GM18526 (cell line): ENCODE data around the gene LAMTOR5.

Experiments used
- POLR2A ChIP-seq: IDR thresholded peaks from 3 replicates; pipeline ENCODE4 v1.6.1; 2011; ENCODE audit not compliant: insufficient read length; ENCODE audit errors: extremely low read depth

LAMTOR5 gene

DNA sequence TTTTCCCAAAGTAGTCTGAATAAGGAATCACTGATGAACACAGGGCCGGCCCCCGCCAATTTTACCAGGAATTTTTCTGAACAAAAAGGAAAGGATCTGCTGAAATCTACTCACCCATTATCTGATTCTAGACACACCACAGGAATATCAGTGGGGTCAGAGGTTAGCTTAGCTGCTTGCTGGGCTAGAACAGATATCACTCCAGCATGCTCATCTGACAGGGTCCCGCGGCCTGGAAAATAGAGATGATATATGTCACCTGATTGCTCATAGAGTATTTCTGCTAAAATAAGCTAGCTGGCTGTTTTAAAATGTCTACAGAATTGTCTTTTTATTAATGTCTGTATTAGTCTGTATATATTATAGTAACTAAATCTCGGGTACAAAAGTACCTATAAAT, 3.7 kb downstream of the LAMTOR5 start:
- TF ChIP-seq POLR2A, result no peak

- no peak for TF ChIP-seq POLR2A
Measured at GRCh38 chr1:110394493-110394820, 13.0 kb downstream of the LAMTOR5 start.

DNA sequence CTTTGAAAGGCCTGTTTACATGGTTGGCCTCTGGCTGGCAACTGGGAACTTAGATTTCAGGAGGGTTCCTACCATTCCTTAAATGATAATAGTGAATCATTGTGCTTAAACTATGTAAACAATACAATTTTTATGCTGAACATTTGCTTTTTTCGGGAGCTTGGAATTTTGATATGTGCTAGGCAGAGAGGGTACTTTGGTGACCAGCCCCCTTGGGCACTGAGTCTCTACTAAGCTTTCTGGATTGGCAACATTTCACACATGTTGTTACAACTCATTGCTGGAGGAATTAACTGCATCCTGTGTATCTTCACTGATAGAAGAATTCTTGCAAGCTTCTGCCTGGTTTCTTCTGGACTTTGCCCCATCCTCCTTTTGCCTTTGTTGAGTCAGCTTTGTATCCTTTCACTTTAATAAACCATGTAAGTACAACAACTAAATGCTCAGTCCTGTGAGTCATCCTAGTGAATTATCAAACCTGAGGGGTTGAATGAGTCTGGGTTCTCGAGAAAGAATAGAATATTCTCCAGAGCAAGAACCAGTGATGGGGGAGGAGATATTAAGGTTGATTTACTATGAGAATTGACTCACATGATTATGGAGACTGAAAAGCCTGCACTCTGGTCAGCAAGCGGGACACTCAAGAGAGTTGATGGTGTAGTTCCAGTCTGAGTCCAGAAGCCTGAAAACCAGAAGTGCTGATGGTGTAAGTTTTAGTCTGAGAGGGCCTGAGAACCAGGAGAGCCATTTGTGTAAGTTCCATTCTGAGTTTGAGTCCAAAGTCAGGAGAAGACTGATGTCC, 13.6 kb downstream of the LAMTOR5 start:
- no peak for TF ChIP-seq POLR2A

DNA sequence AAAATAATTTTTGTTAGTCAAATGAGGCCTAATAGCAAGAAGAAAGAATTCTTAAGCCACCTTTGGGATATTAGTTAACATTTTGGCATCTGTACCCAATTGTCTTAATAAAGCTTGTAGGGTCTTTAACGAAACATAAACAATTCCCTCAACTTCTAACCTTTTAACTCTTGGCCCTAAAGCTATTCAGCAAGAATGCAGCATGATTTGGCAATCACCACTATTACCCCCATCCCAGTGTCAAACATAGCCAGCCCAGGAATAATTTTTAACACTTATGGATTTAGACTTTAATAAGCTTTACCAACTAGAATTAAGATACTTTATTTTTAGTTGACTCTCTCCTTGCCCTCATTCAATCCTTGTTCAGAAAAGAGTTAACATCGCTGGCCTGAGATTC, 14.2 kb downstream of the LAMTOR5 start:
- TF ChIP-seq POLR2A, result no peak

- TF ChIP-seq POLR2A, result no peak
Measured at GRCh38 chr1:110390692-110391245, 16.7 kb downstream of the LAMTOR5 start, which contains the start of gene SLC16A4. Gene SLC16A4 (minus strand): TSS chr1:110391026. CDS start chr1:110389323, 1,703 bp downstream.

GRCh38 chr1:110390096-110390495, 17.4 kb downstream of the LAMTOR5 start:
- no peak for TF ChIP-seq POLR2A

DNA sequence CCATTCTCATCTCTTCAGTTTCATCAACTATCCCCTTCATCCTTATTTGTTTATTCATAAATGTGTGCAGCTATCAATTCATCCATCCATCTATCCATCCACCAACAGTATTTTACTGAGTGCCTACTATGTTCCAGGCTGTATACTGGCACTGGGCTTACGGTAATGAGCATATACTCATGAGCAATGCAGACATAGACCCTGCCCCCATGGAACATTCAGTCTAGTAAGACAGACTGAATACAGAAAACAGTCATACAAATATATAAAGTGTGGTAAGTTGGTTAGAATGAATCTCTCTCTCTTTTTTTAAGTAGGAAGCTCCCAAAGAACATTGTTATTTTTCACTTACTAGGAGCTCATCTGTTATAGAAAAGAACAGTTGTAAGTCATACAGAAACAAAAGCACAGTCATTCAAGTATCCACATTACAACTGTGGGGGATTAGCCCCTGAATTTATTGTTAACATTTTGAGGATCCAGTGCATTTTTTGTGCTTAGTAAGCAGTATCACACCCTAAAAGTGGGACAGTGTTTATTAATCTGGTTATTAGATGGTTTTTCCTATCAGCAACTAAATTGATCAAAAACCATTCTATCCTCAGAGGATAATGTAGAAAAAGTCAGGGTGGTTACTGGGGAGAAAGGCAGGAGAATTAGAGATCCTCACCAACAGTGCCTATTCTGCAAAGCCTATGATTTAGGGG, 20.3 kb downstream of the LAMTOR5 start:
- no peak for TF ChIP-seq POLR2A

DNA sequence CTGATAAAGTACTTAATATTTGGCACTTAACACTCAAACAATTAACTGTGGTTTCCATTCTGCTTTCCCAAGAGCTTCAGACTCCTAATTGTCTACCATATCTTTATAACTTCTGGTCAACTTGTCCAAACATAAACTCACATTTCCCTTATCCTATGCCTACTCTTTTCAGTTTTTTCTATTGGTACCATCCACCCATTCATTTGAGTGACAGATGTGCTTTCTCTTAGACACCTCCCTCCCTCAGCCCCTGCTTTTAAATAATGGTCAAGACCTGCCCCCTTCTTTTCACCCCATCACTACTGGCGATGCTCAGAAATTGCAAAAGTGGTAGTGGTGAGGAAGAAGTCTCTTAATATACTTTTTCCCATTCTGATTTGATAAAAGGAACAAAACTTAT, 22.1 kb downstream of the LAMTOR5 start:
- TF ChIP-seq POLR2A, result no peak

GRCh38 chr1:110384581-110385321, 22.7 kb downstream of the LAMTOR5 start:
- no peak for TF ChIP-seq POLR2A

- no peak for TF ChIP-seq POLR2A
Measured at GRCh38 chr1:110383251-110383990, 24.1 kb downstream of the LAMTOR5 start.

DNA sequence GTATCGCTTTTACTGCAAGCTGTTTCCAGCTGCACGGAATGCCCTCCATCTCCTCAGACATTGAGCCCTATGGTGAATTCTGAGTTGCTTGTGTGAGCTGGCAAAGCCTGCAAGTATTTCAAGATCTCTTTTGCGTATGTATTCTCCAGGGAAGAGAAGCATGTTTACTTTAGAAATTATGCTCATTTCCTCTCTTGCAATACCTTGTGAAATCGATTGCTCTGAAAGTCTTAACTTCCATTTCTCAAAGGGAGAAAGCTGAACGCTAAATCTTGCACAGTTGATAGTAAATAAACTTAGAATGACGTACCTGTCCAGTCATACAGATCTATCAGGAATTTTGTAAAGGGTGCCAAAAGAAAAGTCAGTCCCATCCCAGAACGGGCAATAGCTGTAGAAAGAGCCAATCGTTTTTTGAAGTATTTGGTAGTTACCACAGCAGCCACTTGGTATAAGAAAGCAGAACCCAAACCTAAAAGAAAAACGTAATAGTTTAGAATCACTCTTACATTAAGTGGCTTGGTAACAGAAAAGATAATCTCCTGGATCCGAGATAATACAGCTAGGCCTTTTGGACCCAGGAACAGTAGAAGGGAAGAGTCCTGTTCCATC, 26.7 kb downstream of the LAMTOR5 start:
- TF ChIP-seq POLR2A, result no peak

DNA sequence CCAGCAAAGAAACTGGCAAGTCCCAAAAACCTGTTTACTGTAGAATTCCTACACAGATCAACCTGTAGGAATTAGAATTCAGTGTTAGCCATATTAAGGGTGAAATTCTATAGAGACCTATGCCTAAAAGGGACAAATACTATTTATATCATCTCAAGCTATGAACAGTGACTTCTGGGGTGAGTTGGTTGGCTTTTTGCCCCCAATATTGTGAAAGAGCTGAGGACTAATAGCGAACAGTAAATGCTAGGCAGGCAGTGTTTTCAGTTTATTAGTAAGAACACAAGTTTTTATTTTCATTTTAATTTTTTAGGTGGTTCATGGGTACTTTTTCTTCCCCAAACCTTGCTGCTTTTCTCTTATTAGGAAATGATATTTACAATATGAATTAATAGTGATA, 32.0 kb downstream of the LAMTOR5 start:
- TF ChIP-seq POLR2A, result no peak

GRCh38 chr1:110370827-110371226, 36.7 kb downstream of the LAMTOR5 start:
- TF ChIP-seq POLR2A, result no peak

- TF ChIP-seq POLR2A, result no peak
Measured at GRCh38 chr1:110364221-110364620, 43.3 kb downstream of the LAMTOR5 start.
